HepG2 (cell line): ENCODE results near the gene USH2A. TPM values are rescaled to one million over a fixed set of nuclear protein-coding genes. Genes with fewer than 3 reads are reported as not detected.
A peak's percentile ranks its signal among the peaks of the same experiment; 100 is the strongest.

ENCODE experiments used
- ATAC-seq: fragments of 200-7000 bp; cut with Tn5 transposase; 3 replicates; pipeline ENCODE4 v1.9.1; 2020; ENCODE audit warnings: mild to moderate bottlenecking, moderate library complexity
- BruUV-seq: library from RNA; stranded (reverse); fragments of 400-500 nt; replicated peaks from 2 replicates; lab custom pipeline; 2021; lab: Mats Ljungman, UMichigan
- CTCF ChIA-PET: fragments of 300-600 bp; formaldehyde crosslinking; extraction: SDS; loops from one replicate; lab custom pipeline; 2021; ENCODE audit warnings: low total read pairs, inconsistent platforms, low intra/inter-chr PET ratio; lab: Yijun Ruan, JAX
- POLR2A ChIA-PET: fragments of 350-600 bp; sonication (Branson Sonifier 250); formaldehyde crosslinking; loops from one replicate; lab custom pipeline; 2020; ENCODE audit warnings: antibody characterized with exemption, inconsistent platforms; lab: Yijun Ruan, JAX
- DNase-seq: peaks from one replicate; pipeline ENCODE4 v3.0.0-alpha.2; 2015; ENCODE audit warnings: low spot score
- FAIRE-seq: peaks from 3 replicates; lab custom pipeline; 2011; peaks lifted over from hg19 to GRCh38; lab: Jason Lieb, UNC
- H2AFZ ChIP-seq: one replicate; pipeline ENCODE4 v1.6.1; 2011; ENCODE audit warnings: low read length, inconsistent platforms
- H3K27ac ChIP-seq: fragments of 300-600 bp; 3 replicates; pipeline ENCODE4 v1.8.0; 2011; ENCODE audit warnings: mixed run types, mild to moderate bottlenecking, mixed read lengths, low read length, inconsistent platforms; ENCODE audit not compliant: insufficient read depth; ENCODE audit errors: extremely low read length
- H3K27me3 ChIP-seq, 2 experiments: fragments of 200-600 bp in 1 of 2; 2 replicates in 1 of 2; 3 replicates in 1 of 2; pipeline versions ENCODE4 v1.6.0 to v1.8.0; 2011; ENCODE audit warnings: low read length in 2 of 2, mild to moderate bottlenecking in 2 of 2, moderate library complexity in 2 of 2, inconsistent platforms in 1 of 2; ENCODE audit not compliant: insufficient read depth in 2 of 2, control insufficient read depth in 1 of 2
- H3K36me3 ChIP-seq, 2 experiments: fragments of 200-600 bp in 1 of 2; replicated peaks in 1 of 2; 2 replicates in 1 of 2; 3 replicates in 1 of 2; pipeline versions ENCODE4 v1.5.1 to v1.8.0; 2011; ENCODE audit warnings: low read length in 2 of 2, inconsistent platforms in 1 of 2; ENCODE audit not compliant: insufficient read depth in 2 of 2, control insufficient read depth in 1 of 2
- H3K4me1 ChIP-seq: 2 replicates; pipeline ENCODE4 v1.5.1; 2012; ENCODE audit warnings: low read length, inconsistent platforms; ENCODE audit not compliant: insufficient read depth
- H3K4me2 ChIP-seq: 2 replicates; pipeline ENCODE4 v1.6.0; 2011; ENCODE audit warnings: low read depth, low read length, inconsistent platforms
- H3K4me3 ChIP-seq, 3 experiments: fragments of 200-600 bp in 1 of 3; sonication (generic), shearing (Covaris generic) in 1 of 3; replicated peaks in 1 of 3; 2 replicates each; pipeline ENCODE4 v1.5.1; 2011 to 2016; ENCODE audit warnings: low read length in 3 of 3, inconsistent platforms in 2 of 3, low read depth in 2 of 3, mild to moderate bottlenecking in 2 of 3, control low read depth in 1 of 3, mixed read lengths in 1 of 3; ENCODE audit not compliant: insufficient read depth in 1 of 3
- H3K79me2 ChIP-seq: one replicate; pipeline ENCODE4 v1.6.1; 2011; ENCODE audit warnings: low read length, inconsistent platforms; ENCODE audit not compliant: insufficient read depth
- H3K9ac ChIP-seq: 2 replicates; pipeline ENCODE4 v1.6.0; 2011; ENCODE audit warnings: mild to moderate bottlenecking, low read depth, low read length, inconsistent platforms; ENCODE audit not compliant: insufficient read depth
- H3K9me3 ChIP-seq: 2 replicates; pipeline ENCODE4 v1.5.1; 2012; ENCODE audit warnings: mild to moderate bottlenecking, low read length
- H4K20me1 ChIP-seq: 2 replicates; pipeline ENCODE4 v1.6.0; 2011; ENCODE audit warnings: inconsistent platforms, mild to moderate bottlenecking, low read length, moderate library complexity; ENCODE audit not compliant: insufficient read depth
- CTCF ChIP-seq: sonication (generic); formaldehyde crosslinking; IDR thresholded peaks from 2 replicates; pipeline ENCODE4 v1.5.0; 2020; ENCODE audit warnings: mild to moderate bottlenecking, missing genetic modification reagents, moderate library complexity
- EEA1 ChIP-seq: sonication (generic); formaldehyde crosslinking; IDR thresholded peaks from 2 replicates; pipeline ENCODE4 v1.5.1; 2020; ENCODE audit warnings: mild to moderate bottlenecking, missing genetic modification reagents, borderline replicate concordance
- FOXO1 ChIP-seq: sonication (generic); formaldehyde crosslinking; IDR thresholded peaks from 2 replicates; pipeline ENCODE4 v1.4.0; 2020; ENCODE audit warnings: missing genetic modification reagents
- RAD21 ChIP-seq: fragments of 450-650 bp; formaldehyde crosslinking; IDR thresholded peaks from 2 replicates; pipeline ENCODE4 v1.5.0; 2020; ENCODE audit warnings: mild to moderate bottlenecking
- STAG1 ChIP-seq: sonication (generic); formaldehyde crosslinking; IDR thresholded peaks from 2 replicates; pipeline ENCODE4 v1.4.0; 2020; ENCODE audit warnings: missing genetic modification reagents
- UBTF ChIP-seq: sonication (generic); formaldehyde crosslinking; IDR thresholded peaks from 2 replicates; pipeline ENCODE4 v1.4.0; 2020; ENCODE audit warnings: mild to moderate bottlenecking, missing genetic modification reagents
- ZBTB25 ChIP-seq: IDR thresholded peaks from 2 replicates; pipeline ENCODE4 v1.6.1; 2018; ENCODE audit warnings: missing genetic modification reagents
- ZNF24 ChIP-seq: fragments of 450-650 bp; IDR thresholded peaks from 2 replicates; pipeline ENCODE4 v1.6.1; 2017; ENCODE audit warnings: antibody characterized with exemption, mild to moderate bottlenecking
- ZNF432 ChIP-seq: sonication (generic); formaldehyde crosslinking; IDR thresholded peaks from 2 replicates; pipeline ENCODE4 v1.5.0; 2020; ENCODE audit warnings: missing genetic modification reagents, mild to moderate bottlenecking, borderline replicate concordance
- in situ Hi-C: cut with HindIII; loops from 2 replicates; pipeline ENCODE4 v1.10.0; 2017; ENCODE audit warnings: low pct_unique_long_range_greater_than_20kb; ENCODE audit not compliant: extremely low pct_ligation_motif_present
- intact Hi-C: fragments of 100-400 bp; cut with micrococcal nuclease; formaldehyde crosslinking; loops from one replicate; pipeline ENCODE4 v1.10.0; 2022; ENCODE audit not compliant: unreplicated experiment
- polyA plus RNA-seq, 8 experiments: library from polyadenylated mRNA; depleted of rRNA in 3 of 8; stranded (reverse) in 7 of 8; unstranded in 1 of 8; fragments of >200 nt; fragmentation: Illumina TruSeq in 4 of 8; extraction: Trizol in 4 of 8; gene quantifications; 2 replicates each; pipeline versions ENCODE4 v1.2.1 to v1.2.3, GENCODE V29; 2011 to 2016; ENCODE audit warnings: low read depth in 4 of 8, missing spikeins in 1 of 8, mixed read lengths in 1 of 8; ENCODE audit not compliant: insufficient read depth in 1 of 8
- total RNA-seq, 5 experiments: library from RNA; depleted of rRNA; stranded (reverse); fragments of >200 nt; fragmentation: Illumina TruSeq; extraction: Trizol; gene quantifications; 2 replicates each; pipeline ENCODE4 v1.2.3, GENCODE V29; 2016; ENCODE audit warnings: low read depth in 1 of 5
- TF ChIP-seq, protein P1 (sequence below): sonication (generic); formaldehyde crosslinking; IDR thresholded peaks from 2 replicates; pipeline ENCODE4 v1.4.0; 2020; ENCODE audit warnings: missing genetic modification reagents, borderline replicate concordance
- TF ChIP-seq, protein P2 (sequence below): sonication (generic); formaldehyde crosslinking; conservative IDR thresholded peaks from 2 replicates; pipeline ENCODE4 v1.5.0; 2020; ENCODE audit warnings: missing genetic modification reagents
- TF ChIP-seq, protein P3 (sequence below): sonication (generic); formaldehyde crosslinking; IDR thresholded peaks from 2 replicates; pipeline ENCODE4 v1.5.0; 2020; ENCODE audit warnings: missing genetic modification reagents

The USH2A gene
- total and polyA plus RNA-seq, 2 of the 13 experiments (the other 11 are each of a cell fraction or from before 2014, with no cell fraction given), result 0.02 TPM; not detected in 1

GRCh38 chr1:215793180-215793579, 630.1 kb downstream of the USH2A start:
- no peak overlapping the region for H2AFZ ChIP-seq
- BruUV-seq, result no TSS peak
- no peak for DNase-seq
- intact Hi-C loops, result no loop called here
- H3K27ac ChIP-seq, result no peak overlapping the region
- no peak for TF ChIP-seq ZNF432 (CRISPR knock-in tag)
- no peak for TF ChIP-seq ZNF24
- no peak for TF ChIP-seq UBTF (CRISPR knock-in tag)
- TF ChIP-seq FOXO1 (CRISPR knock-in tag), result no peak
- TF ChIP-seq ZBTB25 (CRISPR knock-in tag), result no peak
- no peak for TF ChIP-seq EEA1
- TF ChIP-seq CTCF (CRISPR knock-in tag), result peak; percentile 27
- TF ChIP-seq RAD21 (CRISPR knock-in tag), result no peak
- TF ChIP-seq, protein P1, sequence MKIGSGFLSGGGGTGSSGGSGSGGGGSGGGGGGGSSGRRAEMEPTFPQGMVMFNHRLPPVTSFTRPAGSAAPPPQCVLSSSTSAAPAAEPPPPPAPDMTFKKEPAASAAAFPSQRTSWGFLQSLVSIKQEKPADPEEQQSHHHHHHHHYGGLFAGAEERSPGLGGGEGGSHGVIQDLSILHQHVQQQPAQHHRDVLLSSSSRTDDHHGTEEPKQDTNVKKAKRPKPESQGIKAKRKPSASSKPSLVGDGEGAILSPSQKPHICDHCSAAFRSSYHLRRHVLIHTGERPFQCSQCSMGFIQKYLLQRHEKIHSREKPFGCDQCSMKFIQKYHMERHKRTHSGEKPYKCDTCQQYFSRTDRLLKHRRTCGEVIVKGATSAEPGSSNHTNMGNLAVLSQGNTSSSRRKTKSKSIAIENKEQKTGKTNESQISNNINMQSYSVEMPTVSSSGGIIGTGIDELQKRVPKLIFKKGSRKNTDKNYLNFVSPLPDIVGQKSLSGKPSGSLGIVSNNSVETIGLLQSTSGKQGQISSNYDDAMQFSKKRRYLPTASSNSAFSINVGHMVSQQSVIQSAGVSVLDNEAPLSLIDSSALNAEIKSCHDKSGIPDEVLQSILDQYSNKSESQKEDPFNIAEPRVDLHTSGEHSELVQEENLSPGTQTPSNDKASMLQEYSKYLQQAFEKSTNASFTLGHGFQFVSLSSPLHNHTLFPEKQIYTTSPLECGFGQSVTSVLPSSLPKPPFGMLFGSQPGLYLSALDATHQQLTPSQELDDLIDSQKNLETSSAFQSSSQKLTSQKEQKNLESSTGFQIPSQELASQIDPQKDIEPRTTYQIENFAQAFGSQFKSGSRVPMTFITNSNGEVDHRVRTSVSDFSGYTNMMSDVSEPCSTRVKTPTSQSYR (CRISPR knock-in tag), result no peak
- TF ChIP-seq, protein P2, sequence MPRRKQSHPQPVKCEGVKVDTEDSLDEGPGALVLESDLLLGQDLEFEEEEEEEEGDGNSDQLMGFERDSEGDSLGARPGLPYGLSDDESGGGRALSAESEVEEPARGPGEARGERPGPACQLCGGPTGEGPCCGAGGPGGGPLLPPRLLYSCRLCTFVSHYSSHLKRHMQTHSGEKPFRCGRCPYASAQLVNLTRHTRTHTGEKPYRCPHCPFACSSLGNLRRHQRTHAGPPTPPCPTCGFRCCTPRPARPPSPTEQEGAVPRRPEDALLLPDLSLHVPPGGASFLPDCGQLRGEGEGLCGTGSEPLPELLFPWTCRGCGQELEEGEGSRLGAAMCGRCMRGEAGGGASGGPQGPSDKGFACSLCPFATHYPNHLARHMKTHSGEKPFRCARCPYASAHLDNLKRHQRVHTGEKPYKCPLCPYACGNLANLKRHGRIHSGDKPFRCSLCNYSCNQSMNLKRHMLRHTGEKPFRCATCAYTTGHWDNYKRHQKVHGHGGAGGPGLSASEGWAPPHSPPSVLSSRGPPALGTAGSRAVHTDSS, result no peak
- peak; percentile 16; the same call in 1 of the 2 replicates for TF ChIP-seq STAG1 (CRISPR knock-in tag)
- TF ChIP-seq, protein P3, sequence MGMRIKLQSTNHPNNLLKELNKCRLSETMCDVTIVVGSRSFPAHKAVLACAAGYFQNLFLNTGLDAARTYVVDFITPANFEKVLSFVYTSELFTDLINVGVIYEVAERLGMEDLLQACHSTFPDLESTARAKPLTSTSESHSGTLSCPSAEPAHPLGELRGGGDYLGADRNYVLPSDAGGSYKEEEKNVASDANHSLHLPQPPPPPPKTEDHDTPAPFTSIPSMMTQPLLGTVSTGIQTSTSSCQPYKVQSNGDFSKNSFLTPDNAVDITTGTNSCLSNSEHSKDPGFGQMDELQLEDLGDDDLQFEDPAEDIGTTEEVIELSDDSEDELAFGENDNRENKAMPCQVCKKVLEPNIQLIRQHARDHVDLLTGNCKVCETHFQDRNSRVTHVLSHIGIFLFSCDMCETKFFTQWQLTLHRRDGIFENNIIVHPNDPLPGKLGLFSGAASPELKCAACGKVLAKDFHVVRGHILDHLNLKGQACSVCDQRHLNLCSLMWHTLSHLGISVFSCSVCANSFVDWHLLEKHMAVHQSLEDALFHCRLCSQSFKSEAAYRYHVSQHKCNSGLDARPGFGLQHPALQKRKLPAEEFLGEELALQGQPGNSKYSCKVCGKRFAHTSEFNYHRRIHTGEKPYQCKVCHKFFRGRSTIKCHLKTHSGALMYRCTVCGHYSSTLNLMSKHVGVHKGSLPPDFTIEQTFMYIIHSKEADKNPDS (CRISPR knock-in tag), result no peak
- TF ChIP-seq, all 625 proteins: peak for 2
- H4K20me1 ChIP-seq, result no peaks in the 10 kb centered on the region
- no peaks in the 10 kb centered on the region for H3K79me2 ChIP-seq
- POLR2A ChIA-PET, result no interaction called here
- in situ Hi-C loops, result no loop called here
- H3K4me3 ChIP-seq, result no peak overlapping the region
- H3K9ac ChIP-seq, result no peak overlapping the region
- H3K4me2 ChIP-seq, result no peak overlapping the region
- H3K9me3 ChIP-seq, result no peaks in the 10 kb centered on the region
- no peaks in the 10 kb centered on the region for H3K36me3 ChIP-seq
- CTCF ChIA-PET, result interaction anchor here (1.1 kb wide), 1 partner anchor 428 kb away, joined by 3 read pairs; no protein-coding TSS in a partner anchor
- peak; percentile 8 for FAIRE-seq
- H3K4me1 ChIP-seq, result no peaks in the 10 kb centered on the region
- no peak for ATAC-seq
- H3K27me3 ChIP-seq, result no peaks in the 10 kb centered on the region
